ENCODE data around the gene SEMA3F.

SEMA3F gene

GRCh38 chr3:50193286-50193685 is 38.2 kb downstream of the SEMA3F start:
- no peak for DNase-seq (ENCODE audit: low read depth in 2 of 2)

GRCh38 chr3:50193746-50194127 is 38.6 kb downstream of the SEMA3F start:
- DNase-seq (ENCODE audit: low read depth in 2 of 2): no peak

GRCh38 chr3:50194128-50194902 is 39.2 kb downstream of the SEMA3F start:
- peak; percentile 15 to 16 for DNase-seq (ENCODE audit: low read depth in 2 of 2)

GRCh38 chr3:50194903-50195500 is 39.9 kb downstream of the SEMA3F start:
- DNase-seq (ENCODE audit: low read depth in 2 of 2): no peak

- DNase-seq (ENCODE audit: low read depth in 2 of 2): no peak
Observed at GRCh38 chr3:50195501-50196252, 40.6 kb downstream of the SEMA3F start.

GRCh38 chr3:50196253-50196801 is 41.2 kb downstream of the SEMA3F start:
- DNase-seq (ENCODE audit: low read depth in 2 of 2): no peak

GRCh38 chr3:50201573-50202315 is 46.6 kb downstream of the SEMA3F start:
- no peak for DNase-seq (ENCODE audit: low read depth in 2 of 2)

- no peak for DNase-seq (ENCODE audit: low read depth in 2 of 2)
Observed at GRCh38 chr3:50202353-50203112, 47.4 kb downstream of the SEMA3F start.

- no peak for DNase-seq (ENCODE audit: low read depth in 2 of 2)
Observed at GRCh38 chr3:50203113-50203808, 48.1 kb downstream of the SEMA3F start.

GRCh38 chr3:50203809-50204803 is 49.0 kb downstream of the SEMA3F start:
- no peak for DNase-seq (ENCODE audit: low read depth in 2 of 2)

GRCh38 chr3:50204804-50205412 is 49.8 kb downstream of the SEMA3F start, which contains the start of gene SLC38A3:
Gene SLC38A3, plus strand, starts transcription at chr3:50205271. Its CDS starts 8,929 bp downstream, at chr3:50214200.
- no peak for DNase-seq (ENCODE audit: low read depth in 2 of 2)

- DNase-seq (ENCODE audit: low read depth in 2 of 2): no peak
Observed at GRCh38 chr3:50205413-50206276, 50.5 kb downstream of the SEMA3F start.

- DNase-seq (ENCODE audit: low read depth in 2 of 2): no peak
Observed at GRCh38 chr3:50207359-50208042, 52.4 kb downstream of the SEMA3F start.

GRCh38 chr3:50208677-50209344 is 53.7 kb downstream of the SEMA3F start:
- DNase-seq (ENCODE audit: low read depth in 2 of 2): no peak

GRCh38 chr3:50210176-50210509 is 55.0 kb downstream of the SEMA3F start:
- no peak for DNase-seq (ENCODE audit: low read depth in 2 of 2)

- DNase-seq (ENCODE audit: low read depth in 2 of 2): no peak
Observed at GRCh38 chr3:50210510-50211367, 55.6 kb downstream of the SEMA3F start.

Data from fibroblast of skin of left quadriceps (primary cell).